ENCODE results near the gene ANXA6. TPM values are rescaled to one million over a fixed set of nuclear protein-coding genes. Genes with fewer than 3 reads are reported as not detected.
A peak's percentile ranks its signal among the peaks of the same experiment; 100 is the strongest.

Gene ANXA6
- total and polyA plus RNA-seq, 10 of the 15 experiments (the other 5 are each of a cell fraction or from before 2014, with no cell fraction given) = 44.0 to 571 (median 465) TPM

GRCh38 chr5:151068433-151069197 is 89.0 kb downstream of the ANXA6 start:
- SMC1A ChIA-PET (ENCODE audit: uncharacterized antibody, unreplicated experiment) = interaction anchor here (0.6 to 10.8 kb wide), 12 partner anchors 7 to 96 kb away, joined by 3 to 97 read pairs (median 10); no protein-coding TSS in a partner anchor
- Histone ChIP-seq H3K79me2 (ENCODE audit: control insufficient read depth, insufficient read depth, low read length) (peaks cover 99% of the 10 kb centered on the region), H3K27me3 (replicated peaks in 1 of 2; ENCODE audit: control insufficient read depth in 2 of 2, insufficient read depth in 2 of 2, low read length in 1 of 2) (no peaks in the 10 kb centered on the region), H4K20me1 (ENCODE audit: control insufficient read depth, insufficient read depth) (peaks cover 46% of the 10 kb centered on the region), H3K27ac (ENCODE audit: control insufficient read depth, insufficient read depth) (peak overlapping the region; percentile 65), H3K9ac (ENCODE audit: control insufficient read depth, insufficient read depth, low read length) (peak overlapping the region; percentile 50), H3K4me1 (ENCODE audit: control insufficient read depth, insufficient read depth, low read length) (peaks cover 77% of the 10 kb centered on the region), H3K9me3 (replicated peaks; ENCODE audit: control insufficient read depth, insufficient read depth, low read length) (no peaks in the 10 kb centered on the region), H3K4me2 (ENCODE audit: control insufficient read depth, insufficient read depth) (peak overlapping the region; percentile 86), H3K36me3 (ENCODE audit: control insufficient read depth in 2 of 2, insufficient read depth in 2 of 2, low read length in 1 of 2) (peaks cover 39 to 64% of the 10 kb centered on the region in 2 experiments), H2AFZ (ENCODE audit: control insufficient read depth, low read depth, low read length) (no peak overlapping the region), H3K4me3 (peak overlapping the region; percentile 6; the same call in 1 of the 2 replicates)
- peak; percentile 78 for ATAC-seq
- DNase-seq (ENCODE audit: low read depth, low spot score) = no peak
- POLR2A ChIA-PET = interaction anchor here (0.6 to 2.3 kb wide), 12 partner anchors 8 to 188 kb away, joined by 3 to 9 read pairs (median 4); partner anchors contain the start of gene TNIP1
- FAIRE-seq = no peak
- in situ Hi-C loops (cut with MboI) (no loop called here), intact Hi-C loops (cut with micrococcal nuclease; ENCODE audit: unreplicated experiment) (loop anchor here (1.0 kb wide), 1 partner anchor 8 kb away; no protein-coding TSS in a partner anchor)
- CTCF ChIA-PET = interaction anchor here (0.7 to 5.0 kb wide), 13 partner anchors 8 to 97 kb away, joined by 3 to 49 read pairs (median 5); no protein-coding TSS in a partner anchor
- WGBS (ENCODE audit: insufficient coverage, insufficient replicate concordance, low lambda C conversion rate, missing lambda C conversion rate) = 2% methylated on average over 12 of the region's 12 CpGs
- no TSS peak for BruUV-seq (replicated peaks)
- RAD21 ChIA-PET (ENCODE audit: unreplicated experiment) = interaction anchor here (1.0 to 3.6 kb wide), 9 partner anchors 10 to 184 kb away, joined by 3 to 30 read pairs (median 4); partner anchors contain the start of genes GM2A and TNIP1
- TF ChIP-seq EGR1 (IDR thresholded peaks at IDR 0.05; ENCODE audit: borderline replicate concordance in 1 of 2, low read depth in 2 of 2, low read length in 2 of 2) (0 out of 3 replicates have a peak, but pooled peaks of 1 of the 2 experiments have one; percentile 16), POLR2AphosphoS5 (IDR thresholded peaks at IDR 0.05; ENCODE audit: low read length) (peak; percentile 51; the same call in 1 of the 2 replicates), CBFB (IDR thresholded peaks at IDR 0.05; ENCODE audit: low read depth) (peak; percentile 59; the same call in 1 of the 2 replicates), SIN3A (IDR thresholded peaks at IDR 0.05; ENCODE audit: low read depth, low read length) (no peak), TCF3 (IDR thresholded peaks at IDR 0.05; ENCODE audit: borderline replicate concordance, insufficient read depth, low read depth, low read length) (peak; percentile 47; the same call in 1 of the 2 replicates), ZNF24 (IDR thresholded peaks at IDR 0.05) (no peak), TCF12 (IDR thresholded peaks at IDR 0.05; ENCODE audit: low read depth, low read length) (peak; percentile 83), BACH1 (IDR thresholded peaks at IDR 0.05; ENCODE audit: borderline replicate concordance) (0 out of 2 replicates have a peak, but pooled peaks have one; percentile 23), BHLHE40 (IDR thresholded peaks at IDR 0.05; ENCODE audit: borderline replicate concordance in 1 of 2, low read depth in 2 of 2, low read length in 1 of 2) (peak in 1 of 2 experiments; percentile 31; a peak in 2 of 4 replicates), TCF7 (IDR thresholded peaks at IDR 0.05; ENCODE audit: borderline replicate concordance) (no peak), PAX5 (IDR thresholded peaks at IDR 0.05; ENCODE audit: borderline replicate concordance, low read depth, low read length) (peak; percentile 45; the same call in 1 of the 2 replicates), RUNX3 (IDR thresholded peaks at IDR 0.05; ENCODE audit: low read length) (peak; percentile 76), EP300 (IDR thresholded peaks at IDR 0.05; ENCODE audit: borderline replicate concordance in 1 of 2, control insufficient read depth in 1 of 2, low read depth in 2 of 2, low read length in 2 of 2) (peak in 1 of 2 experiments; percentile 16; a peak in 1 of 4 replicates), BCL11A (IDR thresholded peaks at IDR 0.05; ENCODE audit: low read depth, low read length) (no peak), NR2F1 (conservative IDR thresholded peaks at IDR 0.05) (peak; percentile 18; the same call in 1 of the 2 replicates), CREM (IDR thresholded peaks at IDR 0.05; ENCODE audit: low read depth) (peak; percentile 31; the same call in 1 of the 2 replicates), CBX5 (IDR thresholded peaks at IDR 0.05; ENCODE audit: low read depth) (no peak), IKZF1 (conservative IDR thresholded peaks at IDR 0.05) (peak; percentile 54), SUPT20H (IDR thresholded peaks at IDR 0.05; ENCODE audit: borderline replicate concordance, control insufficient read depth, low read depth, low read length) (no peak), GATAD2B (conservative IDR thresholded peaks at IDR 0.05; ENCODE audit: low read depth) (peak; percentile 39; the same call in 1 of the 2 replicates)
- TF ChIP-seq, protein P1, sequence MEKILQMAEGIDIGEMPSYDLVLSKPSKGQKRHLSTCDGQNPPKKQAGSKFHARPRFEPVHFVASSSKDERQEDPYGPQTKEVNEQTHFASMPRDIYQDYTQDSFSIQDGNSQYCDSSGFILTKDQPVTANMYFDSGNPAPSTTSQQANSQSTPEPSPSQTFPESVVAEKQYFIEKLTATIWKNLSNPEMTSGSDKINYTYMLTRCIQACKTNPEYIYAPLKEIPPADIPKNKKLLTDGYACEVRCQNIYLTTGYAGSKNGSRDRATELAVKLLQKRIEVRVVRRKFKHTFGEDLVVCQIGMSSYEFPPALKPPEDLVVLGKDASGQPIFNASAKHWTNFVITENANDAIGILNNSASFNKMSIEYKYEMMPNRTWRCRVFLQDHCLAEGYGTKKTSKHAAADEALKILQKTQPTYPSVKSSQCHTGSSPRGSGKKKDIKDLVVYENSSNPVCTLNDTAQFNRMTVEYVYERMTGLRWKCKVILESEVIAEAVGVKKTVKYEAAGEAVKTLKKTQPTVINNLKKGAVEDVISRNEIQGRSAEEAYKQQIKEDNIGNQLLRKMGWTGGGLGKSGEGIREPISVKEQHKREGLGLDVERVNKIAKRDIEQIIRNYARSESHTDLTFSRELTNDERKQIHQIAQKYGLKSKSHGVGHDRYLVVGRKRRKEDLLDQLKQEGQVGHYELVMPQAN (conservative IDR thresholded peaks at IDR 0.05) = 0 out of 2 replicates have a peak, but pooled peaks have one; percentile 26
